Natural killer cell (primary cell): ENCODE data around the gene LPO. TPM values are rescaled to one million over a fixed set of nuclear protein-coding genes. Genes with fewer than 3 reads are reported as not detected.

Experiments
- ATAC-seq, 3 donors: fragments of 150-1000 bp in 2 of 3; fragments of 200-7000 bp in 1 of 3; cut with Tn5 transposase; 1 replicate in 1 of 3; 2 replicates in 2 of 3; pipeline ENCODE4 v1.10.0; 2021; ENCODE audit warnings: mild to moderate bottlenecking in 2 of 3, moderate library complexity in 2 of 3
- DNase-seq, 2 donors: peaks; one replicate each; pipeline versions ENCODE4 v3.0.0 to v3.0.0-alpha.2; 2013 to 2021; ENCODE audit warnings: mixed read lengths in 1 of 2
- H3K27ac ChIP-seq: one replicate; pipeline ENCODE4 v1.5.1; 2013; ENCODE audit warnings: mild to moderate bottlenecking, low read length
- H3K27me3 ChIP-seq: one replicate; pipeline ENCODE4 v1.6.1; 2013; ENCODE audit warnings: low read length; ENCODE audit not compliant: control insufficient read depth, insufficient read depth
- H3K36me3 ChIP-seq: one replicate; pipeline ENCODE4 v1.6.1; 2013; ENCODE audit warnings: low read length; ENCODE audit not compliant: control insufficient read depth, insufficient read depth
- H3K4me1 ChIP-seq: one replicate; pipeline ENCODE4 v1.6.1; 2013; ENCODE audit warnings: low read length; ENCODE audit not compliant: control insufficient read depth, insufficient read depth
- H3K4me3 ChIP-seq: one replicate; pipeline ENCODE4 v1.5.1; 2013; ENCODE audit warnings: low read length
- H3K9me3 ChIP-seq: one replicate; pipeline ENCODE4 v1.6.1; 2013; ENCODE audit warnings: low read length; ENCODE audit not compliant: control insufficient read depth, insufficient read depth
- H3K27ac Mint-ChIP-seq, 2 donors: one replicate each; pipeline ENCODE4 v1.8.0; 2022; ENCODE audit warnings: mild to moderate bottlenecking in 2 of 2, mixed read lengths in 2 of 2, moderate library complexity in 1 of 2
- H3K27me3 Mint-ChIP-seq, 2 donors: one replicate each; pipeline ENCODE4 v1.8.0; 2022; ENCODE audit warnings: low read depth in 2 of 2, mixed read lengths in 2 of 2
- H3K36me3 Mint-ChIP-seq: one replicate; pipeline ENCODE4 v1.8.0; 2022; ENCODE audit warnings: mixed read lengths
- H3K4me1 Mint-ChIP-seq, 2 donors: one replicate each; pipeline ENCODE4 v1.8.0; 2022; ENCODE audit warnings: mixed read lengths in 2 of 2
- H3K4me3 Mint-ChIP-seq: one replicate; pipeline ENCODE4 v1.8.0; 2022; ENCODE audit warnings: mild to moderate bottlenecking, moderate library complexity, mixed read lengths
- H3K9me3 Mint-ChIP-seq, 2 donors: one replicate each; pipeline ENCODE4 v1.8.0; 2022; ENCODE audit warnings: mixed read lengths in 2 of 2
- CTCF ChIP-seq: fragments of 200-600 bp; IDR thresholded peaks from one replicate; pipeline ENCODE4 v1.8.0; 2022; ENCODE audit warnings: antibody characterized with exemption
- WGBS: methylation state at CpG from one replicate; pipeline ENCODE4 v1.1.7; 2013; ENCODE audit warnings: missing lambda C conversion rate; ENCODE audit not compliant: insufficient coverage; 5-methylcytosine and 5-hydroxymethylcytosine counted together
- intact Hi-C: fragments of 100-400 bp; cut with micrococcal nuclease; formaldehyde crosslinking; loops from one replicate; pipeline ENCODE4 v1.14.2; 2022
- total RNA-seq, 4 donors: library from RNA; stranded (reverse); fragments of 120-200 nt in 1 of 4; gene quantifications; one replicate each; pipeline versions ENCODE4 v1.2.3 to v1.2.4, GENCODE V29; 2013 to 2022

Gene LPO
- total RNA-seq, 3 donors from 2014 or later (not counting 1 experiment from before 2014, with no cell fraction given) = not detected

- no peak overlapping the region for H3K4me3 ChIP-seq
- Mint-ChIP-seq H3K4me1 (no peaks in the 10 kb centered on the region), H3K27ac (no peak overlapping the region), H3K4me3 (no peak overlapping the region), H3K9me3 (no peaks in the 10 kb centered on the region), H3K36me3 (no peaks in the 10 kb centered on the region), H3K27me3 (peaks cover 37 to 68% of the 10 kb centered on the region in 2 donors)
- no peak for ATAC-seq
- H3K9me3 ChIP-seq = no peaks in the 10 kb centered on the region
- intact Hi-C loops = no loop called here
- H3K27ac ChIP-seq = no peak overlapping the region
- DNase-seq = no peak
- H3K4me1 ChIP-seq = no peaks in the 10 kb centered on the region
- no peak for TF ChIP-seq CTCF
- H3K36me3 ChIP-seq = no peaks in the 10 kb centered on the region
- H3K27me3 ChIP-seq = peaks cover 2% of the 10 kb centered on the region
- WGBS = 49% methylated on average over 1 of the region's 1 CpG
Measured at GRCh38 chr17:58239987-58240386, 1.6 kb downstream of the LPO start.

GRCh38 chr17:58242171-58242784, 3.9 kb downstream of the LPO start:
- Histone ChIP-seq H3K4me1 (peaks cover 8% of the 10 kb centered on the region), H3K36me3 (no peaks in the 10 kb centered on the region), H3K9me3 (no peaks in the 10 kb centered on the region), H3K27ac (no peak overlapping the region), H3K4me3 (no peak overlapping the region), H3K27me3 (peaks cover 2% of the 10 kb centered on the region)
- ATAC-seq (no peak), DNase-seq (no peak)
- TF ChIP-seq CTCF = no peak
- no peaks in the 10 kb centered on the region for H3K36me3 Mint-ChIP-seq
- no peaks in the 10 kb centered on the region for H3K9me3 Mint-ChIP-seq
- no peak overlapping the region for H3K27ac Mint-ChIP-seq
- intact Hi-C loops = no loop called here
- WGBS = 21% methylated on average over 4 of the region's 4 CpGs
- H3K4me3 Mint-ChIP-seq = no peak overlapping the region
- peaks cover 0 to under 1% of the 10 kb centered on the region in 2 donors for H3K4me1 Mint-ChIP-seq
- H3K27me3 Mint-ChIP-seq = peaks cover 30 to 55% of the 10 kb centered on the region in 2 donors

- Histone ChIP-seq H3K27me3 (peaks cover 2% of the 10 kb centered on the region), H3K9me3 (no peaks in the 10 kb centered on the region), H3K36me3 (no peaks in the 10 kb centered on the region), H3K4me1 (peaks cover 32% of the 10 kb centered on the region), H3K27ac (no peak overlapping the region), H3K4me3 (no peak overlapping the region)
- WGBS = 92% methylated on average over 6 of the region's 6 CpGs
- Mint-ChIP-seq H3K4me1 (peaks cover 14 to 27% of the 10 kb centered on the region in 2 donors), H3K4me3 (no peak overlapping the region), H3K27me3 (peaks cover 27 to 39% of the 10 kb centered on the region in 2 donors), H3K36me3 (no peaks in the 10 kb centered on the region), H3K27ac (no peak overlapping the region), H3K9me3 (no peaks in the 10 kb centered on the region)
- DNase-seq = no peak
- no peak for ATAC-seq
- intact Hi-C loops = loop anchor here (5.0 kb wide), 1 partner anchor 202 kb away; no protein-coding TSS in a partner anchor
- TF ChIP-seq CTCF = no peak
Measured at GRCh38 chr17:58244963-58245362, 6.6 kb downstream of the LPO start.
